Activated naive CD4-positive, alpha-beta T cell treated with anti-CD3 and anti-CD28 coated beads, Interleukin-2, amount 50 U/mL, for 16 hours (primary cell): ENCODE measurements around the gene C14orf39.

Experiments
- DNase-seq: peaks from one replicate; pipeline ENCODE4 v3.0.0-alpha.2; 2020

C14orf39 gene, protein sequence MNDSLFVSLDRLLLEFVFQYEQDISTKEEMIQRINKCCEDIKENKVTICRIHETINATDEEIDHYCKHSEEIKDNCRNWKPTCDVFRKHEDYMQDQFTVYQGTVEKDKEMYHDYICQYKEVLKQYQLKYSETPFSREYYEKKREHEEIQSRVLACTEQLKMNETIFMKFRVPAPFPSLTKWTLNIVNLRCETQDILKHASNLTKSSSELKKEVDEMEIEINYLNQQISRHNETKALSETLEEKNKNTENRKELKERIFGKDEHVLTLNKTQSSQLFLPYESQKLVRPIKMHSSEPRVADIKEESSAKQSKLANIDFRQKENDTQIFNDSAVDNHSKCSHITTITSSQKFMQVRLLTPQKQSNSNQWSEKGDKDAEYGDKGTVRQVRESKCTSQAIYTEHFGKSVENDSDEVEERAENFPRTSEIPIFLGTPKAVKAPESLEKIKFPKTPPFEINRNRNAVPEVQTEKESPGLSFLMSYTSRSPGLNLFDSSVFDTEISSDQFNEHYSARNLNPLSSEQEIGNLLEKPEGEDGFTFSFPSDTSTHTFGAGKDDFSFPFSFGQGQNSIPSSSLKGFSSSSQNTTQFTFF

DNA sequence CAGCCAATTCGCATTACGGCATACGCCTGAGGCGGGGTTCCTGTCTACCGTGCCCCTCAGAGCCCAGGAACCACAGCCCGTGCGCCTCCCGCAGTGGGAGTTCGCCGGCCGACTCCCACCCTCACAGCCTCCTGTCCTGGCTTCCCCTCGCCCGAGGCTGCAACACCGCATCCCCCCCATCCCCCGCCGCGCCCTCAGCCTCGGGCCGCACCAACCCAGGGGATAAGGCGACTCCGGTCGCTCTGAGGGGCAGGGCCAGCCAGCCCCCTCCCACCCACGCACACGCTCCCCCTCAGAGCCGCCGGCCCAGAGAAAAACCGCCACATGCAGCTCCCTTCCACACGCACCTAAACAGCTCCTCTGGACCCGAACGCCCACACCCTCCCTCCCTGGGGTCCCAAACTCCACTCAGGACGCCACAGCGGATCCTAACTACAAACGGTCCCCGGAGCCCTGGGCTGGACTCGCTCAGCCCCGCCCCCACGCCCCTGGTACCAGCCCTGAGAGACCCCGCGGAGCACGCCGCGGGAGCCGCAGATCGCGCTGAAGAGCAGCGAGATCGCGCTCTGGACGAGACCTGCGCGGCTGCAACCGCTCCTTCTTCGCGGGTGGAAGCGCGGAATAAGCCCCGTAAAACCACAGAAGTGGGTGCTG is at the start of gene C14orf39:
Gene C14orf39 (minus strand): TSS at position 466 of the 654 bp plus-strand sequence. CDS start 985 bp downstream, outside the sequence.
- DNase-seq: peak; percentile 17

DNA sequence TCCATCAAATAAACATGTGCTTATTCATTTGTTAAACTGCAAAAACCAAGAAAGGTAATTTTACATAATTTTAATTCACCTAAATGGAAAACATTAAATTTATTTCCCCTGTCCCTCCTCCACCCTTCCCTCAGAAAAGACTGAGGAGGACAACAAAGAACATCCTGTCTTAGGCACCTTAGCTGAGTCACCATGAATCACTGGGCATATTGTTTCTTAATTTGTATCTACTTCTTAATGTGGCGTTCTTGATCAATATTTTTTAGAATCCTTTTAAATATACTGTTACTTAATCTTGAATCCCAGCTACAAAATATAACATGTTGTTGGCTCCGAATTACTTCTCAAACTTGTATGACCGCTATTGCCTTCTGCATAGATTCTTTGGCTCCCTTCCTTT is 46.6 kb upstream of the C14orf39 start:
- no peak for DNase-seq

DNA sequence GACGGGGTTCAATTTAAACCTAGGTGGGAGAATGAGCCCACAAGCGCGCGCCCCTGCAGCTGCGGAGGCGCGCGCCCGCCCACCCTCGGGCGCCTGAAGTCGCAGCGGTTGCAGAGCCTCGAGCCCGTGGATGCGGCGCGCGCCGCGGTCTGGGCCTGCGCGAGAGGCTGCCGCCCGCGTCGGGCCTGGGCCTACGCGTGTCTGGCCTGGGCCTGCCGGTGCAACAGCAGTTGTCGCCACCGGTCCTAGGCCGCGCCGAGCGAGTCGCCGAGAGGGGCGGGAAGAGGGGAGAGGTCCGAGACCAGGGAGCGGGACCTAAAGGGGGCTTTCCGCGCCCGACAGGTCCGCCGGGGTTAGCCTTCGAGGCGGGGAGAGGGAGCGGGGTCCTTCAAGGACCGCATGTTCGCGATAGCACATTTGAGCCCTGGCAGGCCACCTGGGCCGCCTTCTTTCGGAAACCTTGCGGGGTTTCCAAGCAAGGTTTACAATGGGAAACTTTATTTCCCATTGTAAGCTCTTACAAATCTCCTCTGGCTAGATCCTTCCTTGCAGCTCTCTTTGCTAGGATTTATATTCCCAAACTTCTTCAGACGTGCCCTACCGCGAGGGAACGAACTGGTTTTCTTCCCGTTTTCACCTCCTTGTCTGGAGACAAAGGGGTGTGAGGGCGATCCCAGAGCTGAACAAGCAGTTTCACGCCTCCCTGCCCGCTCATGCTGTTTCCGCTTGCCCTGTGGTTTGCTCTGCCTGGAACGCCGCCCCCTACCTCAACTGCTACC is 29.8 kb upstream of the C14orf39 start:
- peak; percentile 19 for DNase-seq

DNA sequence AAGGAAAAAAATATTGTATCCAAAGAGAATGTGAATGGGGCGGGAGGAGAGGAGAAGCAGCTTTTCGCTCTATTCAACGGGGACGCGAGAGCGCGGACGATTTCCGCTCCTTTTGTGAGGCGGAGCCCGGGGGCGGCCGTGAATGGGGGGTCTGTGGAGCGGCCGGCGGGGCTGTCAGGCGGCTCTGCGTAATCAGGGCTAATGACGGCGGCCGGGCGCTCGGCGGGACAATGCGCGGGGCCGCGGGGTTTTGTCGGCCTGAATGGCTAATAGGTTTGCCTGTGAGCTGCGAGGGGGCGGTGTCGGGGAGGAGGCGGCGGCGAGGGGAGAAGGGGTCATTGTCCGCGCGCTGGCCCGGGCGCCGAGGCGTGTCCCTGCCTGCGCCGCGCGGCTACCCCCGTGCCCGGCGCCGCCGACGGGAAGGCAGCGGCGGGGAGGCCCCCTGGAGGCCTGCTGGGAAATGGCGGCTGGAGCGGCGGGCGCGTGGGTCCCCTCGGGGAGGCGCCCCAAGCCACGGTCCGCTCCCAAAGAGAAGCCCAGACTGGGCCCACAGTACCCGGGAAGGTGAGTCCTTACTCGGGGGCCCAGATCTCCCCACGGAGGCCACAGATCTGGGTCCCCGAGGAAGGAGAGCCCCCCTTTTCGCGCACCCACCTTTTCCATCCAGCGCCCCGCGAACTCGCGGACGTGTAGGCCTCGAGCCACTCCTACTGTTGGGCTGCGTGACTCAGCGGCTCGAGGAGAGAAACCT is 29.1 kb upstream of the C14orf39 start:
- DNase-seq: no peak

DNA sequence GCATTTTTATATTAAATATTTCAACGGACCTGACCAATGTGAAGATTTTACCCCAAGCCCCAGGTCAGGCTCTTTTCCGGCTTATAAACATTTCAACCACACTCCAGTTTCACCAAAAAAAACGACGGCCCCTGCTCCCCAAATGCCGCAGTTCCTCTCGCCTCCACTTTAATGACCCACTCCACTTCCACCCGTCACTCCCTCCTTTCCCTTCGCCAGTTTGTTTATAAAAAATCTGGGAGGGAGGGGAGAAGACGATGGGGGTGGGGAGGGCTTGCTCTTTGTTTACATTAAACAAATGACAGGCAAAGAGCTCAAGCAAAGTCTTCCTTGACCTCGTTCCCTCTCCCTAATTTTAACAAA is 28.5 kb upstream of the C14orf39 start:
- DNase-seq: no peak

DNA sequence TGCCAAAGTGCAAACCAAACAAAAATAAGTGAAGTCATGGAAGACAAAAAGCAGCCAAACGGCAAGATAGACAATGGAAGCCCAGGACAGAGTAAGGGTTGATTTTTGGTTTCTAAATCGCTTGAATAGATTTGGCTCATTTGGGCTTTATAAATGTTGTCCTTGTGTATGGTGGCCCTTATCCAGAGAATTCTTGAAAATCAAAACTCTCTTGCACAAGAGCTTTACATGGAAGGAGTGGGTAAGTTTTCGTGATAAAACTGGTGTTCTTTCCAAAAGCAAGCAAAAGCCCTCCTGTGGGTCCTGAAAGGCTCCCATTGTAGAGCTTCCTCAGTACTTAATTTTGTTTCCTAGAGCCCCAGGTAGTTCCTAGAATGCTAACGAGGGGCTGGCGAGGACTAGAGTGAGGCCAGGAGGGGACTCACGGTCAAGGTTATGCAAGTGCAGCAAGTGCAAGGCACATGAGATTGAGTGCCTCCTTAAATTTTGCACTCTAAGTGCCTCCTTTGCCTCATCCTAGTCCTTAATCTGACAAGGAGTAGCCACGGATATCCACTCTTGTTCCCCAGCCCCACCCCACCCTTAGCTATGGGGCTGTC is 27.2 kb upstream of the C14orf39 start:
- no peak for DNase-seq

DNA sequence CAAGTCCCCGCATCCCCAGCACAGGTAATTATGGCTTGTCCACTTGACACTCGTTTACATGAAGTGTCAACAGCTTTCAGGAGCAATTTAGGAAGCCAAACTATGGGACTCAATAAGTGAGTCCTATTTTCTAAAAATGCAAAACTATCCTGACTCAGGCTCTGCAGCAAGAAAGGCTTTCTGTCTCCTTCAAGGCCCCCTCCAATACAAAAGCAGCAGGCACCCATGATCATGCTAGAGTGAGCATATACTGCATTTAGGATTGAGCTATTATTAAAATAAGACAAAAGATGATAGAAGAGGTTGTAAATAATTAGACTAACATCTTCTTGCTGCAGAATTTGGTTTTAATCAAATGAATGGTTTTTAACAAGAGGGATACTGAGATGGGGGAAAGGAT is 26.3 kb upstream of the C14orf39 start:
- no peak for DNase-seq

DNA sequence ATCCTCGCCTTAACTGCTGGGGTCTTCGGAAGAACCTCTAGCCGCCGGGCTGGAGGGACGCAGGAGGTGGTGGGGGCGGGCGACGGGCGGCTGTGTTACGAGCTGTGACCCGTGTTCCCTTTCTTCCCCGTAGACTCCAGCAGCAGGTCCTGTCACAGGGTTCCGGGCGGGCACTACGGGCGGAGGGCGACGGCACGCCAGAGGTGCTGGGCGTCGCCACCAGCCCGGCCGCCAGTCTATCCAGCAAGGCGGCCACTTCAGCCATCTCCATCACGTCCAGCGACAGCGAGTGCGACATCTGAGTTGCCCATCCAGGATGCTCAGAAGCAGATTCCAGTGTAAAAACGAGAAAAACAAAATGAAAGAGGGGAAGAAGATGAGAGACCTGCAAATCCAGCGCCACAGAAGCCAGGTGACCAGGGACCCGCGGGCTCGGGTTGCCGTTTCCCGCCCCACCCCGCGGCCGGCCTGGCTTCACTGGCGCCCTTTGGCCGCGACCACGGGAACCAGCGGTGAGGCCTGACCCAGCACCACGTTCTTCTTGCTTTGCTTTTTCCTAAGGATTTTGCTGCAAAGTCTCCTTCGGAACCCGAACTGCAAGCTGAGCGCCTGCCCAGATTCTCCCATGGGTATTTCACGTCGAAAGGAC is 25.2 kb upstream of the C14orf39 start:
- no peak for DNase-seq

DNA sequence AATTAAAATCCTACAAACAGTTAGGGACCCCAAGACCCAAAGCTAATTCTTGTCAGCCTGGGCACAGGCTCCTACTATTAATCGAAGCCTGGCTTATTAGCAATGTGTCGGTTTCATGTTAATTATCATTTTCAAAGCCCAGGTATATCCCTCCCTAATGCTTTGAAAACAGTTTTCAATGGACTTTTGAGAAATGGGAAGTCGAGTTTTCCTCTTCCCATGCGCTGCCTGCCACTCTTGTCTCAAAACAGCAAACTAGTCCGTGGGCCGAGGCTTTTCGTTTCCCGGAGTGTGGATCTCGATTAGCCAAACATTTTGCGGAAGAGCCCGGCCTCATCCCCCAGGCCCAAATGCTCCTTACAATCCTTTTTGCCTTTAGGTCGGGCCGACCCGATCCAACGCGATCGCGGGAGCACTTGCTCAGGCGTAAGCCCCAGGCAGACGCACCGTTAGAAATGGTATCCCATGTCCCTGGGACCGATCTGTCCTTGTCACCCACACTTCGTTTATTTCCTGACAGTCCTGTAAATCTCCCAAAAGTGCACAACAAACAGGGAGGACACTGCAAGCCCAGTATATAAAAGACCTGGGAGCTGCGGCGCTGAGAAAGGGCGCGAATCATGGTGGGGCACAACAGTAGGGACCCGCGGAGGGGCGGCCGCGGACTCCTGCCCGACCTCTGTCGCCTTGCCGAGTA is 24.5 kb upstream of the C14orf39 start:
- DNase-seq: no peak

DNA sequence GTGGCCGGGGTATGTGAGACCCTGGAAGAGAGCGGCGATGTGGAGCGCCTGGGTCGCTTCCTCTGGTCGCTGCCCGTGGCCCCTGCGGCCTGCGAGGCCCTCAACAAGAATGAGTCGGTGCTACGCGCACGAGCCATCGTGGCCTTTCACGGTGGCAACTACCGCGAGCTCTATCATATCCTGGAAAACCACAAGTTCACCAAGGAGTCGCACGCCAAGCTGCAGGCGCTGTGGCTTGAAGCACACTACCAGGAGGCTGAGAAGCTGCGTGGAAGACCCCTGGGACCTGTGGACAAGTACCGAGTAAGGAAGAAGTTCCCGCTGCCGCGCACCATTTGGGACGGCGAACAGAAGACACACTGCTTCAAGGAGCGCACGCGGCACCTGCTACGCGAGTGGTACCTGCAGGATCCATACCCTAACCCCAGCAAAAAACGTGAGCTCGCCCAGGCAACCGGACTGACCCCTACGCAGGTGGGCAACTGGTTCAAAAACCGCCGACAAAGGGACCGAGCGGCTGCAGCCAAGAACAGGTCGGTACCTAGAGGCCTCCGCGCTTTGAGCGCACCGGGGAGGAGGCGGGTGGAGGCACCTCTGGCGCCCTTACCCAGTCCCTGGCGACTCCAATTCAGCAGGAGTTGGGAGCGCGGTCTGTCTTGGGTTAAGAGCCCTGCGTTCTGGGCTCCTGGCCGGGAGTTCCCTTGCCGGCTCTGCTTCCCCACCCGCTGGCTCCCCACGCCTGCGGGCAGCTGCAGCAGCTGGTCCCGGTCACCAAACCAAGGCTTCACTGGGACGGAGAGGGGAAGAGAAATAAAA is 23.8 kb upstream of the C14orf39 start:
- no peak for DNase-seq

DNA sequence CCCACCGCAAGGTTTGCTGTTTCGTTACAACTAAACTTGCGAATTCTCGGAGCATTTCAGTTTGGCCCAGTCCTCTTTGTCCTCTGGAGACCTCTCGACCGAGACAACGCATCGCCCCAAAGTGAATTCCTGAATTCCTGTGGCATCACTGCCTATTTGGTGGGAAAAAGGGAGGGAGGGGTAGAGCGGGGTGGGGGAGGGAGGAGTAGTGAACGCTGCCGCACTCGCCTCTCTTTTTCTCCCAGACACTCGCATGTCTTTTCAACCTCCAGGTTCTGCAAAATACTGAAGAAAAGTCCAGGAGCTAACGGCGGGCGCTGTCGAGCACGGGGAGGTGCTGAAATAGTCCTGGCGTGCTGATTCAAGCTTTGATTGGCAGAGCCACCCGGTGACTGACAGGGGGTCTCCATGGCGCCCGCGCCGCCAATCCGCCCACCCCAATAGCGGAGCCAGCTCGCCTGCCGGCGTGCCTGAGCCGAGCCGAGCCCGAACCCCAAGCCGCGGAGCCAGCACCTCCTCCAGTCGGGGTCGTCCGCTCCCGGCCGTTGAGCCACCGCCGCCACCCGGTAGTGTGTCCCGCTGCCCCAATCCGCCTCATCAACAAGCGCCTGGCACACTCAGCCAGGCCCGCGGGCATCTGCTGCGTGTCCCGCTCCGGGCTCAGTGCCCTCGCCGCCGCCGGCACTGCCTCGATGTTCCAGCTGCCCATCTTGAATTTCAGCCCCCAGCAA is 23.0 kb upstream of the C14orf39 start, which contains the start of gene SIX6:
Gene SIX6 (plus strand): TSS at position 440 of the 731 bp plus-strand sequence. CDS start 253 bp downstream, at position 693.
- peak; percentile 15 for DNase-seq

DNA sequence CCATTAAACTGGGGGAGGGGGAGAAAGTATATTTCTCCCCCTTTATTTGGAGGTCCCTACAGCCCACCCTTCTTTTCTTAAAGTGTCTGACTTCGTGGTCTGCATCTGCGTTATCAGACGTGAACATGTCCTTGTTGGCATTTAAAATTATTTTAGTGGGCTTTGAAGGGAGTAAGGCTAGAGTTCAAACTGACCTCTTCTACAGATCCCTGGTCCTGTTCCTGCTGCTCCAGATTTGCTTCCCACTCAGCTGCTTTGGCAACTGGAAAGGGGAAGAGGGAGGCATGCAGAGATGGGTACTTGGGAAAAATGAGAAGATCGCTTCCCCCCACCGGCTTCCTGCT is 22.5 kb upstream of the C14orf39 start:
- no peak for DNase-seq

DNA sequence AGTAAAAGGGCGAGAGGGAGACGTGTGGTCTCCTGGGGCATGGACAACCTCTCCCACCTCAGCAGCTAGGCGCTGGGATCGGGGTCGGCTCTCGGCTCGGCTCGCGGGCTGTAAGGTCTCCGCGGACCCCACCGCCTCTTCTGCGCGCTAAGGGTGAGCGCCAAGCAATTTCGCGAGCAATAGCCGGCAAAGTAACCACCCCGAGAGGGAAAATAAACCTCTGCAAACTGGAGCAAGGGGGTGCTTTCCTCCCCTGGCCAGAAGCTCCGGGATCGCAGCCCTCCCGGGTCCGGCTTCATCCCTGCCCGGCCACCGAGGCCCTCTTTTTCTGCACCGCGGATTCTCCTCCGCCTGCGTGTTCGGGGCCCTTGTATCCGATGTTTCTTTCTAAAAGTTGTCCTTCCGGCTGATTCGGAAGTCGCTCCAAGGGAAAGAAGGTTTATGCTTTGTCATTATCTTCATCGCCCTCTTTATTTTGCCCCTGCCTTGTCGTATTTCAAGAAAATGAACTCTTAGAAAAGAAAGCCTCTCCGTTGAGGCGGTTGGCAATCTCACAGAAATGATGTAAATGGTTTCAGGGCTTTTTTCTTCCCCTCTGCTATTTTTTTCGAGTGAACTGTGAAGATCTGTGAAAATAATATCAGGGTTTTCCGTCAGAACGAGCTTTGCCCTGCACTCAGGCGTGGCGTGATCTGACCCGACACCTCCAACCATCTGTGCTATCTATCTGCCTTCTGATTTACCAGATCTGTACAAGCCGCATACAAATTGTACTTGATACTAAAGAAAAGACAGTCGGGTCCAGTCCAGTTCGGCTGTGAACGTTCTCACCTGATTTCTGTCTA is 21.3 kb upstream of the C14orf39 start:
- DNase-seq: no peak

DNA sequence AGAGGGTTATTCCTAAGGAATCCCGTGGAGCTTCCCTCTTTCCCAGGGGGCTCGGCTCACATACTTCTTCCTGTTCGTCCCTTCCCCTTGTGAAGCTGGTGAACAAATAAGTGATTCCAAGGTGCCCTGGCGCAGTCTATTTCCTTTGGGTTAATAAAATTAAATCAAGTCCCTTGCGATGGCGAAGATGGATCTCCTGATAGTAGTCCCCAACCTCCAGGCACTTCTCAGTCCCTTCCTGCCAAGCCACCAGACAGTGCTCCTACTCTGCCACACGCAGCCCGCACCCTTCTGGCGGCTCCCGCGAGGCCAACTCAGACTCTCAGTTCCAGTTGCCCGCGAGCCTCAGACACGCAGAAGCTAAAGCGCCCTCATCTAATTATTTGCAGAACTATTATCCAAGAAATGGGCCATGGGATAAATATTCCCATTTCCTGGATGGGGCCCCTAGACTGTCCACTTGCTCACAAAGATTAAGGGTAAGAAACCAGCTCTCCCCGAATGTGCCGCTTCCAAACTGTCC is 20.7 kb upstream of the C14orf39 start:
- DNase-seq: no peak

DNA sequence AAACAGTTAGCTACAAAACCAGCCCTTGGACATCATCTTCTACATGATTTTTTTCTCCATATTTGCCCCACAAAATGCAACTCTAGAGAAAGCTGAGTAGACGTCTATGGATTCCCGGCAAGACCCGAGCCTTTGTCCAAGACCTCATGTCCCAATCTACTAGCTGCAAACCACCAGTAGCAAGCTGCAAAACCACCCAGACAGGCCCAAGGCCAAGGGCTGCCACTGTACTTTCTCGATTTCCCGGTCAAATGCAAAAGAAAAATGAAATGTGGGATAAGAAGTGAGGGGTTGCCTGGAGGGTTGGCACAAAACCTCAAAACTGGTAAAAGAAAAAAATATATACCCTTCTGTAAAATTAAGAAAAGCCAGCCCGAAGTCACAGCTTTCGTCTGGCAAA is 20.1 kb upstream of the C14orf39 start:
- DNase-seq: no peak

DNA sequence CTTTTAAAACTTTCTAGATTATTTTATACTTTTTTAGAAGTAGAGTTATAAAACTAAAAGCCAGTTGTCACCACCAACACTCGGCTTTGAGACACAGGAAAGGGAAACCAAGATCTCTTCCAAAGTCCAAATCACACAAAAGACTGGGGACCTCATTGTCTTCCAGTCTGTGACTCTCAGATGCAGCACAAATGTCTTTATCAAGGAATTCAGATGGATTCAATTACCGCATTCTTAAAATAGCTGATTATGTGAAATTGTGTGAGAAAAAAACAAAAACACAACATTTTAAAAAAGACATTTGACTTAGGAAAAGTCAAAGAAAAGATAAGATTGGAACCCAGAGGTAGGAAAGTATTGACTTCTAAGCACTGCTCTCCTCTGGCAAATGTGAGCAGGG is 19.6 kb upstream of the C14orf39 start:
- no peak for DNase-seq

DNA sequence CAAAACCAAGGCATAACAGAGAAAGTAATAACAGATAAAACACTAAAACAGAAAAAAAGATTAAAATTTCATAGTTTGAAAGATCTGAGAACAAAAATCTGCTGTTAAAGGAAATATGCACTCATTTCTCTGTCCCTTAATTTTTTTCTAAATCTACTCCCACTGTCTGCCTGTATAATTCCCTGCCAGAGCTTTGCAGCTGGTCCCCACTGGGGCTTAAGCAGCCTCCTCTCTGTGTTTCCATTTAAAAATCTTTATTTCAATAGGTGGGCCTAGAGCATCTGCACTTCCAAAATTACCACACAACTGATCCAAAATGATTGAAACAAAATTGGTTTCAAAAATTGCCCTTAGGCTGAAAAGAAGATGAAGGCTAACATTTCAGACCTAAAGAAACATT is 16.7 kb upstream of the C14orf39 start:
- DNase-seq: no peak

DNA sequence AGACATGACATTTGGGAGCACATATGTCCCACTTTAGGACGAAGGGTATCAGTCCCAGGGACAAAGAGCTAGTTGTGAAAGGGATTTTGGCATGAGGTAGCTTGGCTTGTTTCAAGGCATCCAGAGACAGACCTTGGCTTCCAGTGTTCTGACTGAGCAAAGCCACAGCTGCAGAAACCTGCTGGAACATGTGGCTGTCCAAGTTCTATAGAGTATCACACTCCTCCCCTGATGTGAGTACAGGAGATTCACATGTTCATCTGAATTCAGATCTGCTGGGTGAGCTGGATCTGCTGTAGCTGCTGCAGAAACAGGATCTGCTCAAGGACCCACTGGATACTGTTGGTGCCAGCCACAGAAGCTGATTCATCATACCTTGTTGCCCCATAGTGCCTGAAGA is 10.1 kb upstream of the C14orf39 start:
- no peak for DNase-seq
